Kidney epithelial cell (primary cell): ENCODE results near the gene FOXL3. TPM values are rescaled to one million over a fixed set of nuclear protein-coding genes. Genes with fewer than 3 reads are reported as not detected.

ENCODE experiments used
- DNase-seq: peaks from one replicate; pipeline ENCODE4 v3.0.0-alpha.2; 2010; ENCODE audit warnings: low read depth
- H3K27me3 ChIP-seq: 2 replicates; pipeline ENCODE4 v1.6.0; 2011; ENCODE audit warnings: low read length; ENCODE audit not compliant: control insufficient read depth, insufficient read depth
- H3K36me3 ChIP-seq: 2 replicates; pipeline ENCODE4 v1.5.1; 2011; ENCODE audit warnings: low read length; ENCODE audit not compliant: control insufficient read depth, insufficient read depth
- H3K4me3 ChIP-seq: 2 replicates; pipeline ENCODE4 v1.5.1; 2011; ENCODE audit warnings: low read depth, mild to moderate bottlenecking, control low read depth, low read length
- CTCF ChIP-seq: IDR thresholded peaks from 2 replicates; pipeline ENCODE4 v1.5.1; 2011; ENCODE audit warnings: mild to moderate bottlenecking, moderate library complexity, low read length, control low read depth, inconsistent platforms; ENCODE audit not compliant: insufficient read depth, poor library complexity, severe bottlenecking
- total RNA-seq: library from RNA; depleted of rRNA; stranded (reverse); fragments of >200 nt; gene quantifications from 2 replicates; pipeline ENCODE4 v1.2.3, GENCODE V29; 2015

The FOXL3 gene
- total RNA-seq, 1 donor from 2014 or later = not detected

- H3K27me3 ChIP-seq = peaks cover 32% of the 10 kb centered on the region
- H3K4me3 ChIP-seq = no peak overlapping the region
- H3K36me3 ChIP-seq = no peaks in the 10 kb centered on the region
- DNase-seq = no peak
- TF ChIP-seq CTCF = no peak
These were observed 11.5 kb downstream of the FOXL3 start for GRCh38 chr7:301291-302053.

GRCh38 chr7:302054-302992 lies 12.4 kb downstream of the FOXL3 start:
- TF ChIP-seq CTCF = no peak
- DNase-seq = no peak
- Histone ChIP-seq H3K27me3 (peaks cover 29% of the 10 kb centered on the region), H3K4me3 (no peak overlapping the region), H3K36me3 (no peaks in the 10 kb centered on the region)

- DNase-seq = no peak
- no peaks in the 10 kb centered on the region for H3K36me3 ChIP-seq
- TF ChIP-seq CTCF = no peak
- H3K4me3 ChIP-seq = no peak overlapping the region
- peaks cover 19% of the 10 kb centered on the region for H3K27me3 ChIP-seq
These were observed 13.5 kb downstream of the FOXL3 start for GRCh38 chr7:303425-303824.

GRCh38 chr7:303884-304573 lies 14.1 kb downstream of the FOXL3 start:
- Histone ChIP-seq H3K27me3 (peaks cover 14% of the 10 kb centered on the region), H3K4me3 (no peak overlapping the region), H3K36me3 (no peaks in the 10 kb centered on the region)
- no peak for DNase-seq
- TF ChIP-seq CTCF = no peak

- peaks cover 8% of the 10 kb centered on the region for H3K27me3 ChIP-seq
- no peak overlapping the region for H3K4me3 ChIP-seq
- no peak for TF ChIP-seq CTCF
- no peaks in the 10 kb centered on the region for H3K36me3 ChIP-seq
- DNase-seq = no peak
These were observed 14.8 kb downstream of the FOXL3 start for GRCh38 chr7:304574-305409.
